IMR-90 (cell line): ENCODE results near the gene F10. TPM values are rescaled to one million over a fixed set of nuclear protein-coding genes. Genes with fewer than 3 reads are reported as not detected.
"Not testable (repeated sequence)": the region's sequence is repeated elsewhere in the genome, so short reads cannot be mapped to it uniquely, and the experiment has no call there.

Experiments
- ATAC-seq: fragments of 200-7000 bp; cut with Tn5 transposase; 2 replicates; pipeline ENCODE4 v1.9.1; 2020; ENCODE audit warnings: low read depth, mild to moderate bottlenecking, moderate library complexity
- BruUV-seq: library from RNA; stranded (reverse); fragments of 400-500 nt; replicated peaks from 2 replicates; lab custom pipeline; 2021; lab: Mats Ljungman, UMichigan
- CTCF ChIA-PET: fragments of 300-600 bp; formaldehyde crosslinking; extraction: SDS; loops from one replicate; lab custom pipeline; 2021; ENCODE audit warnings: antibody characterized with exemption; lab: Yijun Ruan, JAX
- POLR2A ChIA-PET: fragments of 300-600 bp; sonication (Branson Sonifier 250); formaldehyde crosslinking; loops from one replicate; lab custom pipeline; 2022; ENCODE audit warnings: antibody characterized with exemption; ENCODE audit not compliant: unreplicated experiment; lab: Charles Lee
- DNase-seq: peaks from one replicate; pipeline ENCODE4 v3.0.0; 2013
- H2AFZ ChIP-seq: replicated peaks from 2 replicates; pipeline ENCODE3; 2013; ENCODE audit warnings: low read length, mild to moderate bottlenecking; ENCODE audit not compliant: poor library complexity
- H2AK5ac ChIP-seq: 2 replicates; pipeline ENCODE4 v1.6.1; 2013; ENCODE audit warnings: low read depth, low read length, inconsistent platforms
- H2AK9ac ChIP-seq: replicated peaks from 2 replicates; pipeline ENCODE3; 2013; ENCODE audit warnings: mild to moderate bottlenecking, low read depth, low read length, moderate library complexity; ENCODE audit not compliant: poor library complexity
- H2BK120ac ChIP-seq: 2 replicates; pipeline ENCODE4 v1.6.1; 2013; ENCODE audit warnings: low read depth, low read length, inconsistent platforms
- H2BK15ac ChIP-seq: 3 replicates; pipeline ENCODE4 v1.6.1; 2013; ENCODE audit warnings: low read depth, low read length, inconsistent platforms
- H2BK20ac ChIP-seq: 2 replicates; pipeline ENCODE4 v1.6.1; 2013; ENCODE audit warnings: low read depth, mild to moderate bottlenecking, inconsistent platforms, low read length, moderate library complexity
- H2BK5ac ChIP-seq: 2 replicates; pipeline ENCODE4 v1.6.1; 2013; ENCODE audit warnings: mild to moderate bottlenecking, low read depth, low read length, inconsistent platforms; ENCODE audit not compliant: poor library complexity, severe bottlenecking
- H3K14ac ChIP-seq: replicated peaks from 2 replicates; pipeline ENCODE4 v1.6.1; 2013; ENCODE audit warnings: low read depth, low read length, inconsistent platforms
- H3K18ac ChIP-seq: 2 replicates; pipeline ENCODE4 v1.6.1; 2013; ENCODE audit warnings: low read depth, low read length, control low read depth
- H3K23ac ChIP-seq: 2 replicates; pipeline ENCODE4 v1.6.1; 2013; ENCODE audit warnings: low read depth, low read length, inconsistent platforms
- H3K27ac ChIP-seq: 2 replicates; pipeline ENCODE4 v1.5.1; 2013; ENCODE audit warnings: mild to moderate bottlenecking, control low read depth, low read length; ENCODE audit not compliant: insufficient read depth
- H3K27me3 ChIP-seq: 2 replicates; pipeline ENCODE4 v1.6.1; 2013; ENCODE audit warnings: low read length; ENCODE audit not compliant: control insufficient read depth, insufficient read depth
- H3K36me3 ChIP-seq: 2 replicates; pipeline ENCODE4 v1.6.1; 2013; ENCODE audit warnings: low read length, mixed read lengths; ENCODE audit not compliant: control insufficient read depth, insufficient read depth
- H3K4ac ChIP-seq: 2 replicates; pipeline ENCODE4 v1.6.1; 2013; ENCODE audit warnings: low read depth, low read length, inconsistent platforms
- H3K4me1 ChIP-seq: 2 replicates; pipeline ENCODE4 v1.6.1; 2013; ENCODE audit warnings: low read length, mixed read lengths; ENCODE audit not compliant: control insufficient read depth, insufficient read depth
- H3K4me2 ChIP-seq: 2 replicates; pipeline ENCODE4 v1.6.1; 2013; ENCODE audit warnings: low read depth, mild to moderate bottlenecking, control low read depth, low read length, moderate library complexity
- H3K4me3 ChIP-seq: 2 replicates; pipeline ENCODE4 v1.5.1; 2013; ENCODE audit warnings: low read depth, mild to moderate bottlenecking, control low read depth, low read length, moderate library complexity; ENCODE audit not compliant: insufficient read depth
- H3K56ac ChIP-seq: 2 replicates; pipeline ENCODE4 v1.6.1; 2013; ENCODE audit warnings: low read length, inconsistent platforms; ENCODE audit not compliant: insufficient read depth; ENCODE audit errors: extremely low read depth
- H3K79me1 ChIP-seq, 2 experiments: 2 replicates each; pipeline ENCODE4 v1.6.1; 2013; ENCODE audit warnings: low read length in 2 of 2, inconsistent platforms in 1 of 2, low read depth in 1 of 2
- H3K9ac ChIP-seq: 2 replicates; pipeline ENCODE4 v1.6.1; 2013; ENCODE audit warnings: low read depth, low read length, control low read depth
- H3K9me1 ChIP-seq: 2 replicates; pipeline ENCODE4 v1.6.1; 2013; ENCODE audit warnings: low read length, inconsistent platforms; ENCODE audit not compliant: insufficient read depth
- H3K9me3 ChIP-seq: 2 replicates; pipeline ENCODE4 v1.6.1; 2013; ENCODE audit warnings: low read length; ENCODE audit not compliant: control insufficient read depth, insufficient read depth
- H4K20me1 ChIP-seq: 2 replicates; pipeline ENCODE4 v1.6.1; 2013; ENCODE audit warnings: low read length, inconsistent platforms; ENCODE audit not compliant: insufficient read depth
- H4K5ac ChIP-seq: 2 replicates; pipeline ENCODE4 v1.6.1; 2013; ENCODE audit warnings: mild to moderate bottlenecking, low read depth, low read length, control low read depth
- H4K8ac ChIP-seq, 2 experiments: 2 replicates each; pipeline ENCODE4 v1.6.1; 2013; ENCODE audit warnings: low read depth in 2 of 2, low read length in 2 of 2, control low read depth in 1 of 2, inconsistent platforms in 1 of 2
- H4K91ac ChIP-seq: 2 replicates; pipeline ENCODE4 v1.6.1; 2013; ENCODE audit warnings: low read depth, low read length, inconsistent platforms; ENCODE audit not compliant: insufficient read depth
- WGBS, 2 experiments: methylation state at CpG; one replicate each; pipeline versions ENCODE4 v1.1.5 to v1.1.7; 2013; ENCODE audit warnings: missing lambda C conversion rate in 2 of 2; ENCODE audit not compliant: insufficient read length in 1 of 2; ENCODE audit errors: extremely low coverage in 2 of 2; 5-methylcytosine and 5-hydroxymethylcytosine counted together
- dilution Hi-C: fragments of 300-500 bp; cut with HindIII; formaldehyde crosslinking; loops from one replicate; pipeline ENCODE4 v1.14.3; 2018; ENCODE audit warnings: low sequenced_read_pairs; ENCODE audit not compliant: unreplicated experiment
- in situ Hi-C: fragments of 300-500 bp; cut with MboI; formaldehyde crosslinking; loops from 3 replicates; pipeline ENCODE4 v1.14.3; 2019; ENCODE audit warnings: low sequenced_read_pairs, inconsistent platforms, mixed read lengths
- intact Hi-C: fragments of 100-400 bp; cut with micrococcal nuclease; formaldehyde crosslinking; loops from 2 replicates; pipeline ENCODE4 v1.10.0; 2022
- polyA plus RNA-seq, 3 experiments: library from polyadenylated mRNA; depleted of rRNA; stranded (reverse); fragments of >200 nt; gene quantifications; 2 replicates each; pipeline ENCODE4 v1.2.3, GENCODE V29; 2012; ENCODE audit warnings: low replicate concordance in 1 of 3
- total RNA-seq: library from RNA; depleted of rRNA; stranded (reverse); fragments of >200 nt; gene quantifications from 2 replicates; pipeline ENCODE4 v1.2.3, GENCODE V29; 2012

F10 gene
- total and polyA plus RNA-seq, 2 of the 4 experiments (the other 2 are of a cell fraction), result 9.1 to 19.5 TPM

- dilution Hi-C loops, ATAC-seq, H2BK15ac ChIP-seq, H3K27ac ChIP-seq, intact Hi-C loops, H3K4ac ChIP-seq, H2AFZ ChIP-seq, H4K5ac ChIP-seq, H3K4me2 ChIP-seq, H4K20me1 ChIP-seq, H2BK5ac ChIP-seq, H3K36me3 ChIP-seq, DNase-seq, H3K23ac ChIP-seq, H3K9me3 ChIP-seq, H2BK120ac ChIP-seq, H3K56ac ChIP-seq, H4K91ac ChIP-seq, H2AK9ac ChIP-seq, H3K9ac ChIP-seq, H3K4me3 ChIP-seq, H3K79me1 ChIP-seq, H3K18ac ChIP-seq, H3K14ac ChIP-seq, H2BK20ac ChIP-seq, in situ Hi-C loops, CTCF ChIA-PET, H4K8ac ChIP-seq, POLR2A ChIA-PET, BruUV-seq, H2AK5ac ChIP-seq, H3K9me1 ChIP-seq, H3K4me1 ChIP-seq: not testable (repeated sequence)
- 50% methylated on average over 1 of the region's 1 CpG; no CpG with 5 or more reads in 1 of the 2 experiments for WGBS, 2 experiments
- peaks cover 32% of the 10 kb centered on the region for H3K27me3 ChIP-seq
Observed at GRCh38 chr13:113112475-113112874, 10.1 kb upstream of the F10 start.
